NCI-H748 (cell line): ENCODE results near the gene MMP21.

ENCODE experiments used
- DNase-seq: peaks from one replicate; lab custom pipeline; 2025; ENCODE audit not compliant: unreplicated experiment; lab: John Stamatoyannopoulos, UW

MMP21 gene

DNA sequence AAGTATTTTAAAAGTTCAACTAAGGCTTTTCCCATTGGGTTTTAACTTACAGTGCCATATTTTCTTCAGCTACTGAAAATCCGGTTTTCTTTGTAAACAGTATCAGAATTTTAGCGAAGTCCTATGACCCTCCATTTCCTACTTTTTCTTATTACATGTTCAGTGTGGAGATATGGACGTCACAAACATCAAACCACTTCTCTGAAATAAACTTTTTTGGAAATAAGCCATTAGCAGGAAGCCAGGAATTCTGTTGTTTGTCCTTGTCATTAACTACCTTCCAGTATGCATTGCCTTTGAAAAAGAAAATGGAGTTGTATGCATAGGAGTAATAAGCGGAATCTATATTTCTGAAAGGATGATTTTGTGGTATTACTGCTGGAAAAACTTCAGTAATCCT, 9.1 kb downstream of the MMP21 start:
- no peak for DNase-seq

DNA sequence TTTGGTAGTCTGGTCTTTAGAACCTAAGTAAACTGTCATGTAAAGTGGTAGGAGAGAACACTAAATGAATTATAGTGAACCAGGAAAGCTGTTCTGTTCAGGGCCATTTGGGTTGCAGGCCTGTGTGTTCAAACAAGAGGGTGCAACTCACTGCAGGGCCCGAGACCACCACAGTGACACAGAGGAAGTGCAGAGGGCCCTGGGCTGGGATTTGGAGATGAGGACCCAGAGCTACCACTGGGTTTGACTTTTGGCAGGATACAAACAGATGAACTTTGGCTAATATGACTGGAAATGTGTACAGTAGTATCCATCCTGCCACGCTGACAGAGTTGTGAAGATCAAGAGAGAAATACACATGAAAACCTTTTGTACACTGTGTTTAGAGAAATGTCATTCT, 9.8 kb downstream of the MMP21 start:
- no peak for DNase-seq

DNA sequence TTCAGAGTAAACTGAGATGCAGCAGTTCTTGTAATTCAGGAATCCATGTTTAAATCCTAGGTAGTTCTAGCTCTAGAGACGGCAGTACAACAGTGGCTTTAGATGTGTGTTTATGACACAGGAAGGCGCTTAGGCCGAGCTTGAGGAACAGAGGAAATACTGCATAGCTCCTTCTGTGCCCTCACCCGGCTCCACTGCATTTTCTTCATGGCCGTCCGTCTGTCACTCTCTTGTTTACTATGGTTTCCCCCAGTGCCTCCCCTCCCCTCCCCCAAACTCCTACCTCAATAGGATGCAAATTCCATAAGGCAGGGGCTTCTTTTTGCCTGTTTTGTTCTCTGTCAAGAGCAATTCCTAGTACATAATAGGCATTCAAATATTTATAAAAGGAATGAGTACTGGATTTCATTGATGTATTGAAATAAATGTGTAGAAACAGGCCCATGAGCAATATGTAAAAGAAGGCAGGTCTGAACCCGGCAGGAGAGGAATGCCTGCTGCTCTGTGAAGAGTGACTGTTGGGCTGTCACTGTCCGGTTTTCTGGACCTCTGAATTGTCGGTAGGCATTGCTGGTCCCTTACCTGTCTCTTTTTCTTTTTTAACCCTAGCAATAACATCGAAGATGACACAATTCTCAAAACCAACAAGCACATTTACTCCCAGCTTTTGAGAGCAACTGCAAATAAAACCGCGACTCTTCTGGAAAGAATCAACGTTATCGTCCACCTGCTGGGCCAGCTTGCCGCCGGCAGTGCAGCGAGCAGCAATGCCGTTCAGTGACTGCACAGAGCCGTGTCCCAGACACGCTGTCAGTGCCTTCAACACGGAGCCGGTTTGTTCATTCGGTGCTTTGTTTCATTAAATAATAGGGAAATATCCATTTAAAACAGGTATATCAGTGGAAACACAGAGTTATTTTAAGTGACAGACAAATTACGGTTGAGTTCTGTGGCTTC, 12.7 kb downstream of the MMP21 start:
- DNase-seq = no peak

DNA sequence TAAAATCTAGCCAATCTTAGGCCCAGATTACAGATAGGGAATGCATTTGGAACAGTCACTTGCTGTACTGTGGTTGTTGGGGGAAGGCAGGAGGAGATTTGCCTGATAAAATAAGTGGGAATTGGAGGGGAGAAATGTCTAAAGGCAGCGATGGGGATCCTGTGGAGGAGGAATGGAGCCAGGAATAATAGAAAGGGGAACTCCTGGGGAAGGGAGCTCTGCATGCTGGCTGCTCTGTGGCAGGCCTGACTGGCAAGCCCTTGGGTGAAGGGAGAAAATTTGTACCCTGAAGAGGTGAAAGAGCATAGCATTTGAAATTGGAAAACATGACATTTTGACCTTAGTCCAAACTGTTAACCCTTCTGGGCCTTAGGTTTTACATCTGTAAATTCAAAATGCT, 13.7 kb downstream of the MMP21 start:
- no peak for DNase-seq

DNA sequence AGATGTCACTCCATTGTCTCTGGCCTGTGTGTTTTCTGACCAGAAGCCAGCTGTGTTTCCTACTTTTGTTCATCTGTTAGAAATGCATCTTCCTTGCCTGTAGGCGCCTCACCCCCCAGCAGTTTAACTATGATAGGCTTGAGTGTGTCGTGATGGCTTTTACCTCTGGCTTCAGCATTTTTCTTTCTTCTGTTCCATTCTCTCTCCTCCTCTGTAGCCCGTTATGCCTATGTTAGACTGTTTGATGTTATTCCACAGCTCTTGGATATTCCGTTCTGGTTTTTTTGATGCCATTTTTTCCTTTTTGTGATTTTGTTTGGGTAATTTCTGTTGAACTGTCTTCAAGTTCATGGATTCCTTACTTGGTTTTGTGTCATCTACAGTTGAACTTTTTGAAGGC, 17.9 kb downstream of the MMP21 start:
- DNase-seq = no peak

DNA sequence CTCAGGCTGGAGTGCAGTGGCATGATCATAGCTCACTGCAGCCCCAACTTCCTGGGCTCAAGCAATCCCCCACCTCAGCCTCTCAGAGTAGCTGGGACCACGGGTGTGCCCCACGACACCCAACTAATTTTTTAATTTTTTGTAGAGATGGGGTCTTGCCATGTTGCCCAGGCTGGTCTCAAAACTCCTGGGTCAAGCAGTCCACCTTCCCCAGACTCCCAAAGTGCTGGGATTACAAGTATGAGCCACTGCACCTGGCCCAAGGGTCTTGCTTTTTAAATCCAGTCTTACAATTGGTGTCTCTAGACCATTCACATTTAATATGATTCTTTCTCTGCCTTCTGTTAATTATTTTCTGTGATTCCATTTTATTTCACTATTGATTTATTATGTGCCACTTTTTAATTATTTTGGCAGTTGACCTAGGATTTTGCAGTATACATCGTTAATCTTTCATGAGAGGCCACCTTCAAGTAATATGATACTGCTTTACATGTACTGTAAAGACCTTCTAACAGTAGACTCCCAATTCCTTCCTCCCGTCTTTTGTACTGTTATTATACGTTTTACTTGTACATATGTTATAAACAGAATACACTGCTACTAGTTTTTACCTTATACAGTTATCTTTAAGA, 18.7 kb downstream of the MMP21 start:
- DNase-seq = no peak

DNA sequence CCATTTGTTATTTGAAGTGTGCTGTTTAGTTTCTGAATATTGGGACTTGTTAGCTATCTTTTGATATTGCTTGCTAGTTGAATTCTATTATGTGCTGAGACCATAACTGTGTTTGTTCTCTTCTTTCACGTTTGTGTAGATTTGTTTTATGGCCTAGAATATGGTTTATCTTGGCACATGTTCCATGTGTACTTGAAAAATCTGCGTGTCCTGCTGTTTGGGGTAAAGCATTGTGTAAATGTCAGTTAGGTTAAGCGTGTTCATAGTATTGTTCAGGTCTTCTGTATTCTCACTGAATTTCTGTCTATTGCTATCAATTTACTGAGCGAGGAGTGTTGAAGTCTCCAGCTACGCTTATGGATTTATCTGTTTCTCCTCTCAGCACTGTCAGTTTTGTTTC, 19.4 kb downstream of the MMP21 start:
- peak; percentile 61 for DNase-seq

DNA sequence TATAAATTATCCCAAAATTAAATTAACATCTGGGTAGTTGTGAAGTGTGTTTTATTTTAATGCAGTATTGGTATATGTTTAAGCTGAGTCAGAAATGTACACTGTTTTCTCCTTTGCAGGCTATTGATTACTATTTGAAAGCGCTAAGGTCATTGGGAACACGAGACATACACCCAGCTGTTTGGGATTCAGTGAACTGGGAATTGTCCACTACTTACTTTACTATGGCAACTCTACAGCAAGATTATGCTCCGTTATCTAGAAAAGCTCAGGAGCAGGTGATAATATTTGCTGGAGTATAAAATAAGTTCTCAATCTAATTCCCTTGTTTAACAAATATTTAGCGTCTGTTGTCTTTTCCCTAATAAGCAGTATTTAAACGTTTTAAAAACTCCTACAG, 28.2 kb downstream of the MMP21 start:
- no peak for DNase-seq

DNA sequence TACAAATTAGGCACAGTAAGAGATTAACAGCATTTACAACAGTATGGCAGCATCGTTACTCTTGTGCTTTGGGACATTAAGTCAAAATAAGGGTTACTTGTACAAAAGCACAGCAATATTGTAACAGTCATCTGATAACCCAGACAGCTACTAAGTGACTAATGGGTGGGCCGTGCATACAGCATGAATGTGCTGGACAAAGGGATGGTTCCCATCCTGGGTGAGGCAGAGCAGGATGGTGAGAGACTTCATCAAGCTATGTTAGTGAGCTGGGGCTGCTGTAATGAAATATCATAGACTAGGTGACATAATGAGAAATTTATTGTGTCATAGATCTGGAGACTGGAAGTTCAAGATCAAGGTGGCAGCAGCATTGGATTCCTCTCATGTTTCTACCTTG, 30.7 kb downstream of the MMP21 start:
- no peak for DNase-seq

DNA sequence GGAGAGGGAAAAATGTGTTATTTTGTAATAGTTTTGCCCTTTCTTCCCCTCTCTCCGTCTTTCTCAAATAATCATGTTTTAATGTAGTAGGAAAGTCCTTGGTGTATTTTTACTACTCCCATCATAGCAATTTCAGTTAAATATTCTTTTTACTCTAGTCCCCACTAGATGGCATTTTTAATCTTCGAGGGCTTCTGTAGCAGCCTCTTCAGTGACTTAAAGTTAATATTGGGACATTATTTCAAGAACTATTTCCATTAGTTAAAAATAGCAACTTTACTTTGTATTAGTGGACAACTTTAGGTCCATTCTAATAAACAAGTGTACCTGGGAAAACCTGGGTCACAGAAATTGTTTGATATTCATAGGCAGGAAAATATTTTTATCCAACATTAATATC, 33.2 kb downstream of the MMP21 start:
- no peak for DNase-seq

DNA sequence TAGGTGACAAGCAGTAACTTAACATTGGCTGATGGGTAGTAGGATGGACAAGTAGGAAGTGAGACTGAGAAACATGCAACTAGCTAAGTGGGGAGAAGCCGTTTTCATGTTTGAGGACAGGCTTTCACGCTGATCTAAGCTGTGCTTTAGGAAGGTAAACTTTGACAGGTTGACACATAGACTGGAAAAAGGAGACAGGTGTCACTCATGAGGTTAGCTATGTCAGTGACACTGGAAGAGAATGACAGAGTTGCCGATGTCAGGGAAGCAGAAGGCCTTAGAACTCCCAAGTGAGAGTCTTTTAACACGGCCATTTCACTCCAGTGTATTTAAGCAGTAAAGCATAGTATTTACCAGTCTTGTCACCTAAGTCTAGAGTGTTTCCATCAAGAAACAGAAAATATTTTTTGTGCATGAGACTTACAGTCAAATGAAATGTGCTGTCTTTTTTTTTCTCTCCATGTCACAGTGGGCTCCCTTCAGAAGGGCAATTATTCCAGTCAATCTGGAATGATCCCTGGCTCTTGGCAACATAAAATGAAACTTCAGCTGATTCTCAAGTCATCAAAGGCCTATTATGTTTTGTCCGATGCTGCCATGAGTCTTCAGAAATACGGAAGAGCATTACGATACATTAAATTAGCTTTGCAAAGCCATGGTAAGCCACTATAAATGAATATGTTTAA, 35.5 kb downstream of the MMP21 start:
- no peak for DNase-seq

DNA sequence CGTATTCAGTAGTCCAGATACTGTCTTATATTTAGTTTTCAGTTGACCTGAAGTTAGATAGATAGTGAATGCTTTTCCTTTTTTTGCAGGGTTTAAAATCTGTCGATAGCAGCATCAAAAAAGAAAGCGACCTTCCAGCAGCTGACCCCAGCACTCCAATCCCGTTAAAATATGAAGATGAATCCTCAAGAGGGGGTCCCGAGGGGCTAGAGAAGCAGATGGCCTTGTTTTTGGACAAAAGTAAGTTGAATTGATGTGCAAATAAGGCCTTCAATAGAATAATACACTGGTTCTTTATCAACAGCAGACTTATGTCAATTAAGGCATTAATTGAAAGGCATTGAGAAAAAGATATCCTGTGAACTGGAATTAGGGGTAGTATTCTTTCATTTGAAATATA, 37.4 kb downstream of the MMP21 start:
- DNase-seq = no peak

DNA sequence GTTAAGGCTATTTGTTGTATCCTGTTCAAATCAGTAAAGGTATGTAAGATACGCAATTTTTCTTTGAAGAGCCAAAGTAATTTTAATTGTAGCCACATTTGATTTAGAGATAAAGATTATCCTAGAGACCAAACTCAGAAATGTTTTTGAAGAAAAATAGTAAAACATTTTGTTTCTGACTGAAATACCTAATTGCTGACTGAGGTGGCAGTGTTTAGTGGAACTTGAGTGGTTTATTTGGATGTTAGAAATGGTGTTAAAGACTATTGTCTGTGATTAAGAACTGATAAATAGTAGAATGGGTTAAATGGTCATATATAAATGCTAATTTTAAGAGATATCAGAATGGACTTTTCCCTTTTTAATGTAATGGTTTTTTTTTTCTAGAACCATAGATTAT, 40.8 kb downstream of the MMP21 start:
- DNase-seq = no peak

DNA sequence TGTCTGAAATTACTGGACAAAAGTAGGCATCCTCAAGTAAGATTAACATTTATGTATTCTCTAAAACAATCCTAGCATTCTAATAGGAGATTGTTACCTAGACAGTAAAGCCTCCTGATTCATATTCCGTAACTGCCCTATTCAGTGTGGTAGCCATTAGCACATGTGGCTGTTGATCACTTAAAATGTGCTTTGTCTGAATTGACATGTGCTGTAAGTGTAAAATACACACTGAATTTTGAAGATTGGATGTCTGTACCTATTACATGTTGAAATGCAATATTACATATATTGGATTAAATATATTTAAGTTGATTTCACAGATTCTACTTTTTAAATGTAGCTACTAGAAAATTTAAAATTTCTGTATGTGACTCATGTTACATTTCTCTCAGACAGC, 41.5 kb downstream of the MMP21 start:
- no peak for DNase-seq

DNA sequence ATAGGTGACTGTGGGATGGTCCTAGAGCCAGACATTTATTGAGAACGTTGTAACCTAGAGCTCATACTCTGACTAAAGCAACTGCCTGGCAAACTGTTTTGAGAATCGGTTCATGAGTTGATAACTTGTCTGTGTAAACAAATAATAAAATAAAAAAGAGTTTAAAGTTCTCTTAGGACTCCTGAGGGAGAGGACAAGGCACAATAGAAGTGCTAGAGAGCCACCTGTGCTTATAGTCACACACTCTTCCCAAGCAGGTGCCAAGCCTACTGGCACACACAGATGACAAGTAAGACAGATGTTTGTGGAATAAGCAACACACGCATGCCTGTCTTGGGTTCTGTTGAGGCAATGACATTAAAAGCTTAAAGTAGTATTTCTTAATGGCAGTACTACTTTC, 48.2 kb downstream of the MMP21 start:
- no peak for DNase-seq

DNA sequence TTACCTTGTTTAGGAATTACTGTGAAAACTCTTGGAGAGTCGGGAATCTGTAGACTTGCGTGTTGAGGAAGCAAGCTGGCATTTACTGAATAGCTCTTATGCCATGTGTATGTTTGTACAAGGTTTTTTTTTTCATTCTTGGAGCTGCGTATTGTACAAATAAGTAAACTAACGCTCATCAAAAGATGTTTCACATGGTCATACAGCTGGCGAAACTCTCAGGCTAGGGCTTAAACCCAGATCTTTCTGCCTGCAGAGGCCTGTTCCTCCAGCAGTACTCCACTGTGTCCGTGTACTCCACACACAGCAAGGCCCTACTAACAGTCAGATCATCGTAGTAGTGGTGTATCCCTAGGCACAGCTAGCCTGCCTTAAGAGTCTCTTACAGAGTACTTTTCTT, 48.7 kb downstream of the MMP21 start:
- no peak for DNase-seq

DNA sequence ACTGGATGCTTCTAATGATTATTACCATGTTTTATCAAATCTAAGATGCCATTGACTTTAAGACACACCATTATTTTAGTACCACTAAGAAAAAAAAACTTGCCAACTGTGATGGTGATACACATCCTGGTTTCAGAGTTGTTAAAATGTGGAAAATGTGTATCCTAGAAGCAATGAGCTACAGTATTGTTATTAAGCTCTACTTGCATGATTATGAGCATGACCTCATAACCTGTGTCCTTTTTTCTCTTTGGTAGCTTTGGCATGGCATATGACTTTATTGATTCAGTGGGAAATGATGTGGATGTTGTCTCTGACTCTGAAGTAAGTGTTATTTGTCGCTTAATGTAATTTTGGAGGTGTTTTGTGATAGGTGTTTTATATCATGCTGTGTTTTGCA, 52.8 kb downstream of the MMP21 start:
- DNase-seq = no peak

DNA sequence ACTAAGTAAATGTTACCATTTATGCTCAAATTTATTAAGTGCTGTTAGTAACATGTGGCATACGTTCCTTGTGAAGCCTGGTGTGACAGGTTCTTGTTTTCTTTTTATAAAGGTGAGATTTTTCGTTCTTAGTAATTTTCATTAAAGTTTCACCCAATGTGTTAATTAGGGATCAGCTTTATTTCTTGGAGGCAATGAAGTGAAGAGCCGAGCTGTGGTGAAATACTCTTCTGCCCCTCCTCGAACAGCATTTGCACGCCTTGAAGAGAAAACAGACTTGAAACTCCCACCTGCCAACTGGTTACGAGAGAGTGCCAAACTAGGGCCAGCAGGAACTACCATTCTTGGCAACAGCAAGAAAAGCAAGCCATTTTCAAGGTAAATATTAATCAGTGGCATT, 54.6 kb downstream of the MMP21 start:
- DNase-seq = no peak

DNA sequence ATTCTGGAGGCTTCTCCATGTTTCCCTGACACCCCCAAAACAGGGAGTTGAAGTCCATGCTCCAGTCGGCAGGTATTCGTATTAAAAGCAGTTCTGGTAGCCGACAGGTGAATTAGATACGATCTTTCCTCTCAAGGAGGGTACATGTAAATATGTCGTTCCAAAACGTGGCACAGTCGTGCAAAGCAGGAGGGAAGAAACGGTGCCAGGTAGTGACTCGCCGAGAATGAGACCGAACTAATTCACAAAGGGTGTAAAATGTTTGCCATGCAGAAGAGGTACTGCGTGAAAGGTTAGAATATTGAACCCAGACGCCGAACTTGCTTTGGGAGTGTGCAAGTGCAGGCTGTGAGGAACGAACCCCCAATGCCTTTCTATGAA, 55.6 kb downstream of the MMP21 start:
- no peak for DNase-seq

DNA sequence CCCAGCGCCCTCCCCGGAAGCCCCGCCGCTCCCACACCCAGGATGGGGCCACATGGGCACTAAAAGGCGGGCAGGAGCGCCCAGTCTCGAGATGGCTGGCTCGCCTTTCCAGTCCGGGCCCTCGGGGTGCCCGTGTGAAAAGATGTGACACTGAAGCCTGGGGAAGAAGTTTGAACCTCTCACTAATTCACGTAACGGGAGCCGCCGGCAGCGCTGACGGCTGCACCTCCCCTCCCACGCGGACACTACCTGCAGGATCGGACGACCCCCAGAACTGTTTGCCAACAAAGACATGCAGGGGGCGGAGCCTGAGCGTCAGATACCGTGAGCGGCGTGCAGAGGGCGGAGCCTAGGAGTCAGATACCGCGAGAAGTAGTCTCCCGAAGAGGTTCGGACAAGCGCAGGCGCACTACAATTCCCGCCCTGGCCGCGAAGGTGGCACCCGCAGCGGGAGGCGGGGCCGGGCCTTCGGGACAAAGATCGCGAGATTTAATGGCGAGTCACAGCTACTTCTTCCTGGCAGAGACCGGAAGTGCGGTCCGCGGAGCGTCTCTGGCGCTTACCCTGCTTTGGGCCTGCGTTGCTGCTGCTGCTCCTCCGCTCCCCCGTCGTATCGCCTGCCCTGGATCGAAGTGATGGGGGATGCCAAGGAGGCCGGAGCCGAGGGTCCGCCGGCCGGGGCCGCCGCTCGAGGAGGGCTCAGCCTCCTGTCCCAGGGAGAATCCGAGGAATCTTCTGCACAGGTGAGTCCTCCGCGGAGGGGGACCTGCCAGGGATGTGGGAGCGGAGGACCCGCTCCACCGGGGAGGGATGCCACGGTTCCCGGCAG, 56.2 kb downstream of the MMP21 start, which contains the start of gene EDRF1:
Gene EDRF1, plus strand, starts transcription at position 537 of the 829 bp plus-strand sequence. Its CDS starts 99 bp downstream, at position 636.
- peak; percentile 97 for DNase-seq
